Measurements from ENCODE around the gene NAT8L. TPM values are rescaled to one million over a fixed set of nuclear protein-coding genes. Genes with fewer than 3 reads are reported as not detected.
A peak's percentile ranks its signal among the peaks of the same experiment; 100 is the strongest.

The NAT8L gene
- total RNA-seq, 3 donors from 2014 or later = 2.5 to 13.6 (median 2.9) TPM

DNA sequence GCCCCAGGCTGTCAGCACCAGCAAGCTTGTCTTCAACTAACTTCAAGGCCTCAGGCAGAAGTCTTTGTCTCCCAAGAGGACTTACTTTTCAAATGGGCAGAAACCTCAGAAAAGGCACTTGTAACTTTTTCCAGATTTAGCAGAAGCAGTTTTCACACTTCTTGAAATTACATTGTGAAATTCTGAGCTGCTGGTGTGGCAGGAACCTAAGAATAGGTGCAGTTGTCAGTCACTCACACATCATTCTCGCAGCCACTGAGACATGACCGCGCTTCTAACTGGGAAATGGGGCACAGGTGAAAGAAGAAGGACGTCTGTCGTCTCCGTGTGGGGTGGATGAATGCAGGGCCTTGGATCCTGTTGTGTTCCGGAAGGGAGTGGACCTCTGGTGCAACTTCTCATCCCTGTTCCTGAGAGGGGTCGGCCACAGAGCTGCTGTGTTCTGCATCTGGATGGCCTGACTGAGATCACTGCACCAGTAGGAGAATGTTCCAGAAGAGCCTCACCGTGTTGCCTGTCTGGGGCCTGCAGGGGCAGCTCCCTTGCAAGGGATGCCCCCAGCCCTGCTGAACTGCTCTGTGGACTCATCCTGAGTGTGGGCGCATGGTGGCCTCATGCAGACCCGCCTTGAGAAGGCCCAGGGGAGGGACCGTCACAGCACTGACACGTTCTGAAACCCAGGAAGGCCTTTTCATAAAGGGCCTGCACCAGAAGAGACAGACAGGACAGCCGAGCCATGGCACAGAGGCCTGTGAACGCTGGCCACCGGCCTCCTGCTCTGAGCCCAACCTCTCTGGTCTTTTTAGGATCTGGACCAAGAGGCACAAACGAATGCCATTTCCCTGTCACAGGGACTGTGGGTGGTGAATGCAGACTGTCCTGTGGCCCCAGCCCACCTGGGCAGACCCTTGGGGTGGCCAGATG lies 18.7 kb downstream of the NAT8L start:
- TF ChIP-seq, protein P1, sequence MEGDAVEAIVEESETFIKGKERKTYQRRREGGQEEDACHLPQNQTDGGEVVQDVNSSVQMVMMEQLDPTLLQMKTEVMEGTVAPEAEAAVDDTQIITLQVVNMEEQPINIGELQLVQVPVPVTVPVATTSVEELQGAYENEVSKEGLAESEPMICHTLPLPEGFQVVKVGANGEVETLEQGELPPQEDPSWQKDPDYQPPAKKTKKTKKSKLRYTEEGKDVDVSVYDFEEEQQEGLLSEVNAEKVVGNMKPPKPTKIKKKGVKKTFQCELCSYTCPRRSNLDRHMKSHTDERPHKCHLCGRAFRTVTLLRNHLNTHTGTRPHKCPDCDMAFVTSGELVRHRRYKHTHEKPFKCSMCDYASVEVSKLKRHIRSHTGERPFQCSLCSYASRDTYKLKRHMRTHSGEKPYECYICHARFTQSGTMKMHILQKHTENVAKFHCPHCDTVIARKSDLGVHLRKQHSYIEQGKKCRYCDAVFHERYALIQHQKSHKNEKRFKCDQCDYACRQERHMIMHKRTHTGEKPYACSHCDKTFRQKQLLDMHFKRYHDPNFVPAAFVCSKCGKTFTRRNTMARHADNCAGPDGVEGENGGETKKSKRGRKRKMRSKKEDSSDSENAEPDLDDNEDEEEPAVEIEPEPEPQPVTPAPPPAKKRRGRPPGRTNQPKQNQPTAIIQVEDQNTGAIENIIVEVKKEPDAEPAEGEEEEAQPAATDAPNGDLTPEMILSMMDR (IDR thresholded peaks at IDR 0.05) = no peak
- no peak for TF ChIP-seq POLR2A (IDR thresholded peaks at IDR 0.05)
- TF ChIP-seq POLR2AphosphoS5 (IDR thresholded peaks at IDR 0.05) = no peak
- intact Hi-C loops (cut with DNase I; ENCODE audit: low total_unique reads) = no loop called here
- H3K4me1 ChIP-seq = no peaks in the 10 kb centered on the region
- H3K27ac ChIP-seq = no peak overlapping the region
- H3K27me3 ChIP-seq = no peaks in the 10 kb centered on the region
- H3K36me3 ChIP-seq = no peaks in the 10 kb centered on the region
- H3K9me3 ChIP-seq = no peaks in the 10 kb centered on the region
- peak in 1 of 2 donors; percentile 24 for DNase-seq (ENCODE audit: low spot score in 2 of 2)
- H3K4me3 ChIP-seq = no peak overlapping the region

DNA sequence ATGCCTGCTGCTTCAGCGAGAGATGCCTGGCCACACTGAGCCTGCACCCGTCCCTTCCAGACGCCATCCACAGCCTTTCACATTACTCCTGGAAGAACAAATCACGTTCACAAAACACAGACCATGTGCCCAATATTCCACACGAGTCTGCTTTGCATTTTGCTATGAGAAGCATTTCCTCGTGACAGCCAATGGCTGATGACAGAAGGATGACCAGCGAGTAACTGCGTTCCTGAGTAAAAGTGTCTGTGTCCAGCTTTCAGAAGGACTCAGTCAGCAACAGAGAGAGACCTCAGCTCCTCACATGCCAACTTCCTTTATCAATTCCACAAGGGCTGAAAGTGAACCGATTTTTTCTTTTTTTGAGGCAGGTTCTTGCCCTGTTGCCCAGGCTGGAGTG lies 19.5 kb downstream of the NAT8L start:
- no peaks in the 10 kb centered on the region for H3K27me3 ChIP-seq
- TF ChIP-seq, protein P1 (IDR thresholded peaks at IDR 0.05) = no peak
- TF ChIP-seq POLR2AphosphoS5 (IDR thresholded peaks at IDR 0.05) (no peak), POLR2A (IDR thresholded peaks at IDR 0.05) (no peak)
- no peak overlapping the region for H3K4me3 ChIP-seq
- H3K4me1 ChIP-seq = no peaks in the 10 kb centered on the region
- H3K27ac ChIP-seq = no peak overlapping the region
- no peaks in the 10 kb centered on the region for H3K36me3 ChIP-seq
- no peaks in the 10 kb centered on the region for H3K9me3 ChIP-seq
- DNase-seq (ENCODE audit: low spot score in 2 of 2) = peak in 1 of 2 donors; percentile 30
- intact Hi-C loops (cut with DNase I; ENCODE audit: low total_unique reads) = no loop called here

- Histone ChIP-seq H3K27ac (no peak overlapping the region), H3K9me3 (no peaks in the 10 kb centered on the region), H3K27me3 (no peaks in the 10 kb centered on the region), H3K4me3 (no peak overlapping the region), H3K4me1 (no peaks in the 10 kb centered on the region), H3K36me3 (no peaks in the 10 kb centered on the region)
- intact Hi-C loops (cut with DNase I; ENCODE audit: low total_unique reads) = no loop called here
- no peak for TF ChIP-seq POLR2A (IDR thresholded peaks at IDR 0.05)
- TF ChIP-seq, protein P1 (IDR thresholded peaks at IDR 0.05) = no peak
- TF ChIP-seq POLR2AphosphoS5 (IDR thresholded peaks at IDR 0.05) = no peak
- DNase-seq (ENCODE audit: low spot score in 2 of 2) = peak in 1 of 2 donors; percentile 25
Measured at GRCh38 chr4:2079006-2079405, 19.9 kb downstream of the NAT8L start.

DNA sequence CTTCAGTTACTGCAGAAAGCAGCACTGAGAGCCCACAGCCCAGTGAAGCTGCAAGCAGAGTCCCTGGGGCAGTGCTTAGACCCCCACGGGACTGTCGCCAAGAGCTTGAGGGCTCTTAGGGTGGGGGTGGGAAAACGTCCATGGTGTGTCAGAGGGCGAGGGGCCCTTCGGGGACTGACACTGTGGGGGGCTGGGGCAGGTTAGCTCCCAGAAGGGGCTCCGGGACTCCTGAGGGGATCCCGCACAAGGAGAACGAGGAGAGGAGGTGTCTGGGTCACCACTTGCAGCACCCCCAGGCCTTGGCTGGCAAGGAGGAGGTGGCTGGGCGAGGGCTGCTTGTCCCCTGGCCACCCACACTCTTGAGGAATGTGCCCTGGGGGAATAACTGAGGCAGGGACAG lies 20.8 kb downstream of the NAT8L start:
- H3K27me3 ChIP-seq = no peaks in the 10 kb centered on the region
- H3K27ac ChIP-seq = no peak overlapping the region
- H3K4me1 ChIP-seq = no peaks in the 10 kb centered on the region
- no peaks in the 10 kb centered on the region for H3K36me3 ChIP-seq
- intact Hi-C loops (cut with DNase I; ENCODE audit: low total_unique reads) = no loop called here
- no peak overlapping the region for H3K4me3 ChIP-seq
- peak in 1 of 2 donors; percentile 39 for DNase-seq (ENCODE audit: low spot score in 2 of 2)
- TF ChIP-seq POLR2A (IDR thresholded peaks at IDR 0.05) (no peak), POLR2AphosphoS5 (IDR thresholded peaks at IDR 0.05) (no peak)
- TF ChIP-seq, protein P1 (IDR thresholded peaks at IDR 0.05) = no peak
- no peaks in the 10 kb centered on the region for H3K9me3 ChIP-seq

All from breast epithelium (tissue), 4 donors.